H9 (cell line): Measurements from ENCODE around the gene POLA1. TPM values are rescaled to one million over a fixed set of nuclear protein-coding genes. Genes with fewer than 3 reads are reported as not detected.

Experiments used
- DNase-seq: peaks from one replicate; pipeline ENCODE4 v3.0.0-alpha.2; 2017
- H2AFZ ChIP-seq: one replicate; pipeline ENCODE4 v1.6.1; 2013; ENCODE audit warnings: mild to moderate bottlenecking, low read length, control low read depth, moderate library complexity
- H2AK5ac ChIP-seq: 2 replicates; pipeline ENCODE4 v1.6.1; 2013; ENCODE audit warnings: low read length, control low read depth, mixed read lengths; ENCODE audit not compliant: insufficient read length
- H2BK120ac ChIP-seq: one replicate; pipeline ENCODE4 v1.6.1; 2013; ENCODE audit warnings: low read depth, mild to moderate bottlenecking, low read length, control low read depth, inconsistent platforms; ENCODE audit not compliant: poor library complexity, severe bottlenecking
- H2BK12ac ChIP-seq: 2 replicates; pipeline ENCODE4 v1.6.1; 2013; ENCODE audit warnings: low read length, control low read depth, mixed read lengths, low read depth; ENCODE audit not compliant: insufficient read length
- H2BK15ac ChIP-seq: 2 replicates; pipeline ENCODE4 v1.6.1; 2013; ENCODE audit warnings: low read depth, low read length, control low read depth
- H2BK20ac ChIP-seq: one replicate; pipeline ENCODE4 v1.6.1; 2013; ENCODE audit warnings: low read depth, mild to moderate bottlenecking, low read length, control low read depth, inconsistent platforms; ENCODE audit not compliant: poor library complexity, severe bottlenecking
- H2BK5ac ChIP-seq: 2 replicates; pipeline ENCODE4 v1.6.1; 2013; ENCODE audit warnings: low read length, control low read depth, mixed read lengths; ENCODE audit not compliant: insufficient read length
- H3K14ac ChIP-seq: 2 replicates; pipeline ENCODE4 v1.6.1; 2013; ENCODE audit warnings: low read length, control low read depth; ENCODE audit not compliant: insufficient read depth
- H3K18ac ChIP-seq: 2 replicates; pipeline ENCODE4 v1.6.1; 2013; ENCODE audit warnings: low read depth, mild to moderate bottlenecking, mixed read lengths, low read length, control low read depth; ENCODE audit not compliant: insufficient read length
- H3K23ac ChIP-seq: 2 replicates; pipeline ENCODE4 v1.6.1; 2013; ENCODE audit warnings: low read length, control low read depth, mixed read lengths, low read depth; ENCODE audit not compliant: insufficient read length
- H3K23me2 ChIP-seq: 2 replicates; pipeline ENCODE4 v1.6.1; 2013; ENCODE audit warnings: low read depth, mild to moderate bottlenecking, mixed read lengths, low read length, control low read depth; ENCODE audit not compliant: insufficient read length, poor library complexity, severe bottlenecking
- H3K27ac ChIP-seq: 2 replicates; pipeline ENCODE4 v1.5.1; 2013; ENCODE audit warnings: low read length, control low read depth, mixed read lengths, low read depth; ENCODE audit not compliant: insufficient read length
- H3K27me3 ChIP-seq: 2 replicates; pipeline ENCODE4 v1.6.1; 2013; ENCODE audit warnings: low read length, control low read depth, inconsistent platforms; ENCODE audit not compliant: insufficient read depth
- H3K4ac ChIP-seq: 2 replicates; pipeline ENCODE4 v1.6.1; 2013; ENCODE audit warnings: low read depth, mild to moderate bottlenecking, control low read depth, inconsistent platforms, low read length, moderate library complexity
- H3K4me1 ChIP-seq: 2 replicates; pipeline ENCODE4 v1.6.1; 2013; ENCODE audit warnings: low read length, control low read depth, inconsistent platforms; ENCODE audit not compliant: insufficient read depth
- H3K4me2 ChIP-seq: 2 replicates; pipeline ENCODE4 v1.6.1; 2013; ENCODE audit warnings: low read length, control low read depth, mixed read lengths; ENCODE audit not compliant: insufficient read length, insufficient read depth
- H3K56ac ChIP-seq: 2 replicates; pipeline ENCODE4 v1.6.1; 2013; ENCODE audit warnings: low read depth, mild to moderate bottlenecking, mixed read lengths, low read length, control low read depth; ENCODE audit not compliant: insufficient read length
- H3K79me1 ChIP-seq: 2 replicates; pipeline ENCODE4 v1.6.1; 2013; ENCODE audit warnings: low read depth, mild to moderate bottlenecking, moderate library complexity, low read length, control low read depth, inconsistent platforms; ENCODE audit not compliant: insufficient read depth, poor library complexity, severe bottlenecking
- H3K79me2 ChIP-seq: 2 replicates; pipeline ENCODE4 v1.6.1; 2013; ENCODE audit warnings: low read length, control low read depth, inconsistent platforms; ENCODE audit not compliant: insufficient read depth
- H3K9ac ChIP-seq: 2 replicates; pipeline ENCODE4 v1.6.1; 2013; ENCODE audit warnings: low read length, control low read depth, mixed read lengths; ENCODE audit not compliant: insufficient read length; ENCODE audit errors: extremely low read depth
- H3K9me3 ChIP-seq: one replicate; pipeline ENCODE4 v1.6.1; 2013; ENCODE audit warnings: low read depth, low read length, inconsistent platforms; ENCODE audit not compliant: control insufficient read depth
- H3T11ph ChIP-seq: one replicate; pipeline ENCODE4 v1.6.1; 2013; ENCODE audit warnings: mild to moderate bottlenecking, low read length, control low read depth, inconsistent platforms
- H4K20me1 ChIP-seq: one replicate; pipeline ENCODE4 v1.6.1; 2013; ENCODE audit not compliant: control insufficient read depth, insufficient read length, insufficient read depth
- H4K5ac ChIP-seq: 2 replicates; pipeline ENCODE4 v1.6.1; 2013; ENCODE audit warnings: low read depth, mild to moderate bottlenecking, mixed read lengths, low read length, control low read depth; ENCODE audit not compliant: insufficient read length
- H4K8ac ChIP-seq: replicated peaks from 2 replicates; pipeline ENCODE4 v1.6.1; 2013; ENCODE audit warnings: low read length, control low read depth, mixed read lengths, low read depth; ENCODE audit not compliant: insufficient read length
- H4K91ac ChIP-seq: 2 replicates; pipeline ENCODE4 v1.6.1; 2013; ENCODE audit warnings: low read depth, mild to moderate bottlenecking, moderate library complexity, mixed read lengths, low read length, control low read depth; ENCODE audit not compliant: insufficient read length
- H3K27ac Mint-ChIP-seq, 3 experiments: 2 replicates in 2 of 3; 3 replicates in 1 of 3; pipeline ENCODE4 v1.8.0; 2020 to 2021; ENCODE audit warnings: mixed read lengths in 3 of 3, mild to moderate bottlenecking in 1 of 3, moderate library complexity in 1 of 3
- H3K27me3 Mint-ChIP-seq: 2 replicates; pipeline ENCODE4 v1.8.0; 2021; ENCODE audit warnings: low read depth, mild to moderate bottlenecking, moderate library complexity, mixed read lengths
- H3K36me3 Mint-ChIP-seq, 3 experiments: 2 replicates in 2 of 3; 3 replicates in 1 of 3; pipeline ENCODE4 v1.8.0; 2020 to 2021; ENCODE audit warnings: low read depth in 3 of 3, mixed read lengths in 3 of 3; ENCODE audit not compliant: insufficient read depth in 1 of 3
- H3K4me1 Mint-ChIP-seq, 2 experiments: 2 replicates each; pipeline ENCODE4 v1.8.0; 2020; ENCODE audit warnings: mixed read lengths in 2 of 2
- H3K4me3 Mint-ChIP-seq, 2 experiments: 2 replicates in 1 of 2; 3 replicates in 1 of 2; pipeline ENCODE4 v1.8.0; 2020 to 2021; ENCODE audit warnings: mild to moderate bottlenecking in 2 of 2, mixed read lengths in 2 of 2, moderate library complexity in 1 of 2
- H3K9me3 Mint-ChIP-seq, 2 experiments: 2 replicates in 1 of 2; 3 replicates in 1 of 2; pipeline ENCODE4 v1.8.0; 2020; ENCODE audit warnings: mild to moderate bottlenecking in 2 of 2, mixed read lengths in 2 of 2, moderate library complexity in 1 of 2
- CTCF ChIP-seq: fragments of 200-600 bp; sonication (generic); conservative IDR thresholded peaks from 3 replicates; pipeline ENCODE4 v1.8.0; 2021; ENCODE audit warnings: antibody characterized with exemption, mild to moderate bottlenecking
- WGBS: extraction: QIAGEN DNeasy Blood & Tissue Kit; methylation state at CpG from one replicate; pipeline ENCODE4 v1.1.7; 2013; ENCODE audit warnings: missing lambda C conversion rate, low lambda C conversion rate, mixed read lengths; ENCODE audit not compliant: insufficient read length; ENCODE audit errors: extremely low coverage; 5-methylcytosine and 5-hydroxymethylcytosine counted together
- total RNA-seq: library from RNA; stranded (reverse); gene quantifications from 2 replicates; pipeline ENCODE4 v1.2.1, GENCODE V29; 2021

POLA1 gene
- total RNA-seq, 1 experiment from 2014 or later, result 60.2 TPM

DNA sequence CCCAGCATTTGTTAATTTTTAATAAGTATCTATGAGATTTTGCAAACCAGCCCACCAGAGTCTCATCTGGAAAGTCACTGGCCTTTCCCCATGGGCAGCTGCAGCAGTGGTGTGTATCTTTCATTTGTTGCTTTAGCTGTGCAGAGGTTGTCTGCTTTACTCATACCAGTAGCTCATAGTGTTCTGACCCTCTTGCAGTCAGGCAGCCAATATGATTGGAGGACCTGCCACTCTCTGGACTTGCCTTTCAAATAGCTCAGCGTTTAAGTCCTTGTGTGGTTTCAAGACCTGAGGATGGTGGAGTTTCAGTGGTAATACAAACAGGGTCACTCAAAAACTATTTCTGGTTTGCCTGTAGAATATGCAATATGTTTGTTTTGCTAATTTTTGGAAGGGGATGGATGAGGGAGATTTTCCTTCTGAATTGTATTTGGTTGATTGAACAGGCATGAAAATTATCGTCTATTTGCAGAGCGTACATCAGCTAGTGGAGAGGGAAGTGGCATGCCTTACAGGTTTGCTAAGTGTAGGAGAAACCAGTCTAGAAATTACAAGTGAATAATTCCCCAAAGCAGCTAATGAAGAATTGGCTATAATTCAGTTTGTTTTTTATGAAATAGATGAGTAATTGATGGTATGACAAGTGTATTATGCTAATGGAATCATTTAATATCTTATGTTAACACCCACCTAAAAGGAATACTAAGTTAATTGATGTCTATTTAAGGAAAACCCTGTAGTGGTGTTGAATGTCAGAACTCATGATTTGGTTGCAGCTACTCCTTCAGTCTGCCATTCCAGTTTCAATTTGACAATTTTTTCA is 8.9 kb downstream of the POLA1 start:
- Mint-ChIP-seq H3K4me1 (no peaks in the 10 kb centered on the region), H3K4me3 (no peak overlapping the region), H3K27ac (no peak overlapping the region), H3K36me3 (peaks cover 55 to 83% (median 78%) of the 10 kb centered on the region in 3 experiments), H3K9me3 (peaks cover 0 to under 1% of the 10 kb centered on the region in 2 experiments; a peak in 2 of 5 replicates), H3K27me3 (no peaks in the 10 kb centered on the region)
- H3K4me1 ChIP-seq, result no peaks in the 10 kb centered on the region
- H3K9me3 ChIP-seq, result no peaks in the 10 kb centered on the region
- H4K8ac ChIP-seq, result no peak overlapping the region
- H3K4ac ChIP-seq, result no peak overlapping the region
- no peak overlapping the region for H2BK120ac ChIP-seq
- no peak for DNase-seq
- no peak overlapping the region for H2BK15ac ChIP-seq
- no peaks in the 10 kb centered on the region for H3K79me1 ChIP-seq
- no peaks in the 10 kb centered on the region for H3K23me2 ChIP-seq
- no peak overlapping the region for H3K27ac ChIP-seq
- H3K56ac ChIP-seq, result no peak overlapping the region
- H4K20me1 ChIP-seq, result no peaks in the 10 kb centered on the region
- no peak overlapping the region for H3K9ac ChIP-seq
- H4K5ac ChIP-seq, result no peak overlapping the region
- no peak for TF ChIP-seq CTCF
- H2BK20ac ChIP-seq, result no peak overlapping the region
- H3K27me3 ChIP-seq, result no peaks in the 10 kb centered on the region
- H2AFZ ChIP-seq, result no peak overlapping the region
- H3K23ac ChIP-seq, result no peak overlapping the region
- H2AK5ac ChIP-seq, result no peak overlapping the region
- no CpG with 5 or more reads among the region's 3 CpGs for WGBS
- H2BK5ac ChIP-seq, result no peak overlapping the region
- H3T11ph ChIP-seq, result no peak overlapping the region
- no peaks in the 10 kb centered on the region; the same call in 1 of the 2 replicates for H3K79me2 ChIP-seq
- H4K91ac ChIP-seq, result no peak overlapping the region
- H2BK12ac ChIP-seq, result no peak overlapping the region
- H3K18ac ChIP-seq, result no peak overlapping the region
- H3K14ac ChIP-seq, result no peak overlapping the region
- no peak overlapping the region for H3K4me2 ChIP-seq
